GM19328 (cell line): ENCODE results near the gene TMEM203.
"Not testable (repeated sequence)": the region's sequence is repeated elsewhere in the genome, so short reads cannot be mapped to it uniquely, and the experiment has no call there.

Experiments used
- ATAC-seq: cut with Tn5 transposase; IDR thresholded peaks from one replicate; pipeline ENCODE4 v1.9.1; 2021; ENCODE audit warnings: mild to moderate bottlenecking, moderate library complexity; ENCODE audit not compliant: unreplicated experiment

TMEM203 gene, protein sequence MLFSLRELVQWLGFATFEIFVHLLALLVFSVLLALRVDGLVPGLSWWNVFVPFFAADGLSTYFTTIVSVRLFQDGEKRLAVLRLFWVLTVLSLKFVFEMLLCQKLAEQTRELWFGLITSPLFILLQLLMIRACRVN

DNA sequence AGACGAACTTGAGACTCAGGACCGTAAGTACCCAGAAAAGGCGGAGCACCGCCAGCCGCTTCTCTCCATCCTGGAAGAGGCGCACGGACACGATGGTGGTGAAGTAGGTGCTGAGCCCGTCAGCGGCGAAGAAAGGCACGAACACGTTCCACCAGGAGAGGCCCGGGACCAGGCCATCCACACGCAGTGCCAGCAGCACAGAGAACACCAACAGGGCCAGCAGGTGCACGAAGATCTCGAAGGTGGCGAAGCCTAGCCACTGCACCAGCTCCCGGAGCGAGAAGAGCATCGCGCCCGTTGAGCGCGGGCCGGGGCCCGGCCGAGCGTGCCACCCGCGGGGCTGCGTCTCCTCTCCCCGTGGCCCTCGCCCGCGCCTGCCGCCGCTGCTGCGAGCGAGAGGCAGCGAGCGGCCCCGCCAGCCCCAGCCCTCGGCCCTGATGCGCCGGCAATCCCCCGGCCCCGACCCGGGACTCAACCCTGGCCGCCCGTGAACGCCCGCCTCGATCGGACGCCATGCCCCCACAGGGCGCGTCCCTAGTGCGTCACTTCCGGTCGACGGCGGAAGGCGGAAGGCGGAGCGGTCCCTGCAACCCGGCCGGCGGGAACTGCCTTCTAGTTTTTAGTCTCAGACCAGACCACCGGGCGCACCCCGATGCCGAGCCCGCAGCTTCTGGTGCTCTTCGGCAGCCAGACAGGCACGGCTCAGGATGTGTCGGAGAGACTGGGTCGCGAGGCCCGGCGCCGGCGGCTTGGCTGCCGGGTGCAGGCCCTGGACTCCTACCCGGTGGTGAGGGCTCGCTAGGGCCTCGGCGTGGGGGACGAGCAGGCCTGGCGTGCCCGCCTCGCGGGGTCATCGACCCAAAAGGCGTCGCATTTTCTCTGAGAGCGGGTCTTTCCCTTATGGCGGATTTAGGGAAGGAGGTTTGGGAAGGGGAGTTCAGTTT lies at the start of gene TMEM203, which contains the start of gene NDOR1:
TSS of gene TMEM203 (minus strand) at position 523 of the 944 bp plus-strand sequence. CDS start at position 289, 234 bp downstream.
TSS of gene NDOR1 (plus strand) at position 575 of the 944 bp plus-strand sequence. CDS start at position 653, 78 bp downstream.
- peak; percentile 38 for ATAC-seq

- ATAC-seq: peak; percentile 79
Observed at GRCh38 chr9:137254624-137255447, 49.4 kb upstream of the TMEM203 start, which contains the start of gene NELFB. NELFB (plus strand) TSS chr9:137255327.

DNA sequence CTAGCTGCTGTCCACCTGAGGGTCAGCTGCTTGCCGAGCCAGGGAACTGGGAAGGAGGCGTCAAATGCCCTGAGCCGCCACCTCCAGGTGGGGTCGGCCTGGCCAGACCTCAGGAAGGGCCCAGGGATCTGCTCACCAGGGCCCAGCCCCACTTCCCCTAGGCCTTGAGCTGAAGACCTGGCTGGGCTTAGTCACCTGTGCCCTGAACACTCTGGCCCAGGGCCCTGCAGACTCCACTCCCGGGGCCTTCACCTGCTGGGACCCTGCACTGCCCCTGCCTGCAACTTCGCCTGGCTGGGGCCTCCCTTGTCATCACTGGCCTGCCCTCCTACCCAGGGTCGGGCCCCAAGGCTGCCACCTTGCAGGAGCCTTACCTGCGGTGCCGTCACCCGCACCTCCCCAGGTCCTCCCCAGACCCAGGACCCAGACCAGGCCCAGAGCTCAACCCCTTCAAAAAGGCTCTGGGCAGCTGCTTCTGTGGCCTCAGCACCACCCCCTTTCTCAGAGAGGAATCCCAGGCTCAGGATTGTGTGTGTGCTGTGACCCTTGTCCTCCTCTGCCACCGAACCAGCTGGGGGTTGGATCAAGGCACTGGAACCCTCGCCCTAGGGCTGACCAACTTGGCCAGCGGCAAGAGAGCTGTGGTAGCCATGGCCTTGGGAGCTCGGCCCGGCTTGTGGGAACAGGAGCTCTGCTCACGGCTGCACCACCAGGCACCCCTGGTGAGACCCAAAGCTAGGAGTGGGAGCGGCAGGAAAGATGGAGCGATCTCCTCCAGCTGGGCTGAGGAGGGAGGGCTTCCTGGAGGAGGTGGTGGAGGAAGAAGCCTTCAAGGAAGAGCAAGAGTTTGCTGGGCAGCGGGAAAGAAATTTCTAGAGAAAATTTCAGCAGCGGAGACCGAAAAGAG lies 48.5 kb upstream of the TMEM203 start:
- no peak for ATAC-seq

DNA sequence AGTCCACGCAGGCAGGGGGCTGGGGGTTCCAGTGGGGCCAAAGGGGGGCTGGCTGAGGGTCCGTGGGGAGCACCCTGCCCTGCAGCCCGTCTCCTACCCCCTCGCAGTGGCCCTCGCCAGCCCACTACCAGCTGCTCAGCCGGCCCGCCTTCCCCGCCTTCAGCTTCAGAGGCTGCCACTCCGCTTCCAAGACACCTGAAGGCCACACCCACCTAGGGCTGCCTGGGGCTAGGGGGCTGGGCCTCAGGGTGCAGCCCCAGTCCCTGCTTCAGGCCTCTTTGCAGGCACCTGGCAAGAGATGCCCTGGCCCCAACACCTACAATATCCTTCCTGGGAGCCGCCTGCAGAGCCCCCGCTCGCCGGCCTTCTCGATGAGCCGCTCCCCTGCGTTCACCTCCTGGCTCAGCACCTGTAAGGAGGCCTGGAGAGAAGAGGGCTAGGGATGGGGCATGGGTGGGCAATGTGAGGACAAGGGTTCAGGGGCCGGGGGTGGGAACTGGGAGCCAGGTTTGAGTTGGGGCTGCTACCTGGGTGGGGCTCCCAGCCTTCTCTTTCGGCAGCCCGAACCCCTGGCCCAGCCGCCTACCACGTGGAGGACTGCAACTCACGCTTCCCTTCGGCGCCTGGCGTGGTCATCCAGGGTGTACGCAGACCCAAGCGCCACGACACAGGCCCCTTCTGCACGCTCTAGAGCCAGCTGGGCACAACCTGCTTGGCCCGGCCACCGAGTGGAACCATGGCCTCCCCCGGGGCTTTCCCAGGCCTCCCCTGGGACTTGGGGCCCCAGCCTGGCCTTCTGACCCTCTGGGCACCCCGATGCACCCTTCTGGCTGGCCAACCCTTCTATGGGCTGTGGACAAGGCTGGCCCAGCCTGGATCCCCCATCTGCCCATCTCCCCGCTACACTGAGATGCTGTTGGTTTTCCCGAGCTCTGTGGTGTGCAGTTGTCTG lies 47.4 kb upstream of the TMEM203 start:
- no peak for ATAC-seq

DNA sequence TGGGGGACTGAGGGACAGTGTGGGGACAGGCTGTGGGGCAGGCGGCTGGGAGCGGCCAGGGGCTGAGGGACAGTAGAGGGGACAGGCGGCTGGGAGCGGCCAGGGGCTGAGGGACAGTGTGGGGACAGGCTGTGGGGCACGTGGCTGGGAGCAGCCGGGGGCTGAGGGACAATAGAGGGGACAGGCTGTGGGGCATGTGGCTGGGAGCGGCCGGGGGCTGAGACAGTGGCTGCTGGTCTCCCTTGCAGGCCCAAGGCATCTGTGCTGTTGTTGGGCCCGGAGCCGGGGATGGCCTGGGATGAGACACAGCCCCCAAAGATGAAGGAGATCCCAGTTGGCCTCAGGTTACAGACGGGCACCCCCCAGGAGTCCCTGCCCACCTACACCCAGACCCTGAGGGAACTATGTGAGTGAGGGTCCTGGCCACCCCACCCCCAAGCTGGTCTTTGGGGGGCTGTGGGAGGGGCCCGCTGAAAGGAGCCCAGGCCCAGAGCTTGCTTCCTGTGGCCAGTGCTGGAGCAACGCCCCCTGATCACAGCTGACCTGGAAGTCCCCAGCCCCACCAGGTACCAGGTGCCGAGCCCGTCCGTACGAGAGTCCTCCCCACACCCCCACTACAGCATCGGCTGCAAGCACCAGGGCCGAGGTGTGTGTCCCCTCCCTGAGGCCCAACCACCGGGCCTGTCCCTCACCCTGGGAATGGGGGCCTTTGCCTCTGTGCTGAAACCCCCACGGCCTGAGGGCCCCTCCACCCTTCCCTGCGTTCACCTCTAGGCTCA lies 46.2 kb upstream of the TMEM203 start:
- ATAC-seq: no peak

- ATAC-seq: no peak
Observed at GRCh38 chr9:137251194-137251461, 45.7 kb upstream of the TMEM203 start, which contains the start of gene STPG3. STPG3 (plus strand) TSS chr9:137251286; CDS start chr9:137251287, 1 bp downstream.

GRCh38 chr9:137250329-137251193 lies 45.1 kb upstream of the TMEM203 start:
- no peak for ATAC-seq

DNA sequence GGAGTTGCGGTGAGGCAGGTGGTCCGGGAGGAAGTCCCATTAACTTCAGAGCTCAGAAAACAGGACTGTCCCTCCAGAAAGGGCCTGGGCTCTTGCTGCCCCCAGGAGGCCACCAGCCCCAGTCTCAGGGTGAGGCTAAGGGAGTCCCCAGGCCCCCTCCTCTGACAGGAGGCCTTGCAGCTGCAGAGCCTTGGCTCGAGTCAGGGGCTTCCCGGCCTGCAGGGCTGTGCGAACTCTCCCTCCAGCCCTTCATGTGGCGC lies 42.4 kb upstream of the TMEM203 start:
- ATAC-seq: no peak

DNA sequence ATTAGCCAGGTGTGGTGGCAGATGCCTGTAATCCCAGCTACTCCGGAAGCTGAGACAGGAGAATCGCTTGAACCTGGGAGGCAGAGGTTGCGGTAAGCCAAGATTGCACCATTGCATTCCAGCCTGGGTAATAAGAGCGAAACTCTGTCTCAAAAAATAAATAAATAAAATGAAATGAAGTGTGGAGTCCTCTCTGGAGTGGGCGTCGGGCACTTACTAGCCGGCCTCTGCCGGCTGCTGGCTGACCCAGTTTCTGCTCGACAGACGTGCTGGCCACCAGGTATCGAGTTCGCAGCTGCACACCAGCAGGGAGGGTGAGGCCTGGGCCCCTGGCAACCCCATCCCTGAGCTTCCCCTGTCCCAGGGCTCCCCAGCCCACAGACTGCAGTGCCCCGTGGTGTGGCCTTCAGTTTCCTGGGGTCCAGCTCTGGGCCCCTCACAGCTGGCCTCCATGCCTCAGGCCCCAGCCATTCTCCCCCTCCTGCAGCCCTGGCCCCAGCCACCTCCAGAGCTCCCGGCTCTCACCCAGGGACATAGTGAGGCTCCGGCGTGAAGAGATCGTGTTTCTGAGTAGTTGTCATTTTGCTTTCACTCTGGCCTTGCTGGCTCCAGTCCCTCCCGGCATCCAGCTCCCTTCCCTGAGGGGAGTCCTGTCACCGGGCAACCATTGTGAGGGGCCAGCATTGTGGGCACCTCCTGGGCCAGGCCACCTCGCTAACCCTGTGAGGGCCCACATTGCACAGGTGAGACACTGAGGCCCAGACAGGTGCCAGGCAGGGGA lies 41.9 kb upstream of the TMEM203 start:
- ATAC-seq: no peak

DNA sequence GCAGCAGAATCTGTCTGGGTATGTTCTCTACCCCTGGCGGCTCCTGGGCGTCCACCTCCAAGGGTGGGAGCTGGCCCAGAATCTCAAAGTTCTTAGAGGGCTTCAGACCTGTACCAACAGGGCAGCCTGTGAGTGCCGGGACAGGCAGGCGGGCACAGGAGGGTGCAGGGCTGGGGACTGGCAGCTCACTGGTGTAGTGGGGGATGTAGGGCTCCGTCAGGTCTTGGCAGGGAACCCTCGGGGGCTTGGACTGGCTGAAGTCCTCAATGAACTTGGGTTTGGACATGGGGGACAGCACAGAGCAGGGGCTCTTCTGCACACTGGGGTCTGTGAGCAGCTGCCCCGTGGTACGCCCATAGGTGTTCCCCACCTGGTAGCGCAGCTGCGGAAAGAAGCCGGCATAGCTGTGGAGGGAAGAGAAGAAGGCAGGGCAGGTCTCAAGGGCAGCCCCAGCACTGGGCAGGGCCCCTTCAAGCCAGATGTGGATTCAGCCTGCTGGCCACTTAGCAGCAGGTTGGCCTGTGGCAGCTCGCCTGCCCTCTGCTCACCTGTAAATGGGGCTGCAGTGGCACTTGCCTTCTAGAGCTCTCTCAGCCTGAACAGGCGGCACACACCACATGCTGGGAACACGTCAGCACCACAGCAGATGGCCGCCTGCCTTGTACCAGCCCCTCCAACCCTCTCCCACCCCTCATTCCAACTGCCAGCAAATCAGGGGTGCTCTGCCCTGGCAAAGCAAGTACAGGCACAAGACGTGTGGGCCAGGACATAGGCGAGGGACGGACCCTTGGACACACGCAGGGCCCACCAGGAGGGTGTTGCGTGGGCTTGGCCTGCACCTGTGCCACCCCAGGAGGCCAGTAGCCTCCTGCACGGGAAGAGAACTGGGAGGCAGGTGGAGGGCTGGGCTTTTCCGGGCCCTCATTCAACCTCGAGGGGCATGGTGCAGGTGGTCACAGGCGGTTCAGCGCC lies 40.3 kb upstream of the TMEM203 start:
- no peak for ATAC-seq

GRCh38 chr9:137244486-137245449 lies 39.3 kb upstream of the TMEM203 start:
- no peak for ATAC-seq

- no peak for ATAC-seq
Observed at GRCh38 chr9:137243626-137244485, 38.4 kb upstream of the TMEM203 start.

- ATAC-seq: not testable (repeated sequence)
Observed at GRCh38 chr9:137243266-137243625, 37.8 kb upstream of the TMEM203 start.
